H9 (cell line): ENCODE measurements around the gene MLANA. TPM values are rescaled to one million over a fixed set of nuclear protein-coding genes. Genes with fewer than 3 reads are reported as not detected.

ENCODE experiments used
- DNase-seq: peaks from one replicate; pipeline ENCODE4 v3.0.0-alpha.2; 2017
- H2AFZ ChIP-seq: one replicate; pipeline ENCODE4 v1.6.1; 2013; ENCODE audit warnings: mild to moderate bottlenecking, low read length, control low read depth, moderate library complexity
- H2AK5ac ChIP-seq: 2 replicates; pipeline ENCODE4 v1.6.1; 2013; ENCODE audit warnings: low read length, control low read depth, mixed read lengths; ENCODE audit not compliant: insufficient read length
- H2BK120ac ChIP-seq: one replicate; pipeline ENCODE4 v1.6.1; 2013; ENCODE audit warnings: low read depth, mild to moderate bottlenecking, low read length, control low read depth, inconsistent platforms; ENCODE audit not compliant: poor library complexity, severe bottlenecking
- H2BK12ac ChIP-seq: 2 replicates; pipeline ENCODE4 v1.6.1; 2013; ENCODE audit warnings: low read length, control low read depth, mixed read lengths, low read depth; ENCODE audit not compliant: insufficient read length
- H2BK15ac ChIP-seq: 2 replicates; pipeline ENCODE4 v1.6.1; 2013; ENCODE audit warnings: low read depth, low read length, control low read depth
- H2BK20ac ChIP-seq: one replicate; pipeline ENCODE4 v1.6.1; 2013; ENCODE audit warnings: low read depth, mild to moderate bottlenecking, low read length, control low read depth, inconsistent platforms; ENCODE audit not compliant: poor library complexity, severe bottlenecking
- H2BK5ac ChIP-seq: 2 replicates; pipeline ENCODE4 v1.6.1; 2013; ENCODE audit warnings: low read length, control low read depth, mixed read lengths; ENCODE audit not compliant: insufficient read length
- H3K14ac ChIP-seq: 2 replicates; pipeline ENCODE4 v1.6.1; 2013; ENCODE audit warnings: low read length, control low read depth; ENCODE audit not compliant: insufficient read depth
- H3K18ac ChIP-seq: 2 replicates; pipeline ENCODE4 v1.6.1; 2013; ENCODE audit warnings: low read depth, mild to moderate bottlenecking, mixed read lengths, low read length, control low read depth; ENCODE audit not compliant: insufficient read length
- H3K23ac ChIP-seq: 2 replicates; pipeline ENCODE4 v1.6.1; 2013; ENCODE audit warnings: low read length, control low read depth, mixed read lengths, low read depth; ENCODE audit not compliant: insufficient read length
- H3K23me2 ChIP-seq: 2 replicates; pipeline ENCODE4 v1.6.1; 2013; ENCODE audit warnings: low read depth, mild to moderate bottlenecking, mixed read lengths, low read length, control low read depth; ENCODE audit not compliant: insufficient read length, poor library complexity, severe bottlenecking
- H3K27ac ChIP-seq: 2 replicates; pipeline ENCODE4 v1.5.1; 2013; ENCODE audit warnings: low read length, control low read depth, mixed read lengths, low read depth; ENCODE audit not compliant: insufficient read length
- H3K27me3 ChIP-seq: 2 replicates; pipeline ENCODE4 v1.6.1; 2013; ENCODE audit warnings: low read length, control low read depth, inconsistent platforms; ENCODE audit not compliant: insufficient read depth
- H3K4ac ChIP-seq: 2 replicates; pipeline ENCODE4 v1.6.1; 2013; ENCODE audit warnings: low read depth, mild to moderate bottlenecking, control low read depth, inconsistent platforms, low read length, moderate library complexity
- H3K4me1 ChIP-seq: 2 replicates; pipeline ENCODE4 v1.6.1; 2013; ENCODE audit warnings: low read length, control low read depth, inconsistent platforms; ENCODE audit not compliant: insufficient read depth
- H3K4me2 ChIP-seq: 2 replicates; pipeline ENCODE4 v1.6.1; 2013; ENCODE audit warnings: low read length, control low read depth, mixed read lengths; ENCODE audit not compliant: insufficient read length, insufficient read depth
- H3K56ac ChIP-seq: 2 replicates; pipeline ENCODE4 v1.6.1; 2013; ENCODE audit warnings: low read depth, mild to moderate bottlenecking, mixed read lengths, low read length, control low read depth; ENCODE audit not compliant: insufficient read length
- H3K79me1 ChIP-seq: 2 replicates; pipeline ENCODE4 v1.6.1; 2013; ENCODE audit warnings: low read depth, mild to moderate bottlenecking, moderate library complexity, low read length, control low read depth, inconsistent platforms; ENCODE audit not compliant: insufficient read depth, poor library complexity, severe bottlenecking
- H3K79me2 ChIP-seq: 2 replicates; pipeline ENCODE4 v1.6.1; 2013; ENCODE audit warnings: low read length, control low read depth, inconsistent platforms; ENCODE audit not compliant: insufficient read depth
- H3K9ac ChIP-seq: 2 replicates; pipeline ENCODE4 v1.6.1; 2013; ENCODE audit warnings: low read length, control low read depth, mixed read lengths; ENCODE audit not compliant: insufficient read length; ENCODE audit errors: extremely low read depth
- H3K9me3 ChIP-seq: one replicate; pipeline ENCODE4 v1.6.1; 2013; ENCODE audit warnings: low read depth, low read length, inconsistent platforms; ENCODE audit not compliant: control insufficient read depth
- H3T11ph ChIP-seq: one replicate; pipeline ENCODE4 v1.6.1; 2013; ENCODE audit warnings: mild to moderate bottlenecking, low read length, control low read depth, inconsistent platforms
- H4K20me1 ChIP-seq: one replicate; pipeline ENCODE4 v1.6.1; 2013; ENCODE audit not compliant: control insufficient read depth, insufficient read length, insufficient read depth
- H4K5ac ChIP-seq: 2 replicates; pipeline ENCODE4 v1.6.1; 2013; ENCODE audit warnings: low read depth, mild to moderate bottlenecking, mixed read lengths, low read length, control low read depth; ENCODE audit not compliant: insufficient read length
- H4K8ac ChIP-seq: replicated peaks from 2 replicates; pipeline ENCODE4 v1.6.1; 2013; ENCODE audit warnings: low read length, control low read depth, mixed read lengths, low read depth; ENCODE audit not compliant: insufficient read length
- H4K91ac ChIP-seq: 2 replicates; pipeline ENCODE4 v1.6.1; 2013; ENCODE audit warnings: low read depth, mild to moderate bottlenecking, moderate library complexity, mixed read lengths, low read length, control low read depth; ENCODE audit not compliant: insufficient read length
- H3K27ac Mint-ChIP-seq, 3 experiments: 2 replicates in 2 of 3; 3 replicates in 1 of 3; pipeline ENCODE4 v1.8.0; 2020 to 2021; ENCODE audit warnings: mixed read lengths in 3 of 3, mild to moderate bottlenecking in 1 of 3, moderate library complexity in 1 of 3
- H3K27me3 Mint-ChIP-seq: 2 replicates; pipeline ENCODE4 v1.8.0; 2021; ENCODE audit warnings: low read depth, mild to moderate bottlenecking, moderate library complexity, mixed read lengths
- H3K36me3 Mint-ChIP-seq, 3 experiments: 2 replicates in 2 of 3; 3 replicates in 1 of 3; pipeline ENCODE4 v1.8.0; 2020 to 2021; ENCODE audit warnings: low read depth in 3 of 3, mixed read lengths in 3 of 3; ENCODE audit not compliant: insufficient read depth in 1 of 3
- H3K4me1 Mint-ChIP-seq, 2 experiments: 2 replicates each; pipeline ENCODE4 v1.8.0; 2020; ENCODE audit warnings: mixed read lengths in 2 of 2
- H3K4me3 Mint-ChIP-seq, 2 experiments: 2 replicates in 1 of 2; 3 replicates in 1 of 2; pipeline ENCODE4 v1.8.0; 2020 to 2021; ENCODE audit warnings: mild to moderate bottlenecking in 2 of 2, mixed read lengths in 2 of 2, moderate library complexity in 1 of 2
- H3K9me3 Mint-ChIP-seq, 2 experiments: 2 replicates in 1 of 2; 3 replicates in 1 of 2; pipeline ENCODE4 v1.8.0; 2020; ENCODE audit warnings: mild to moderate bottlenecking in 2 of 2, mixed read lengths in 2 of 2, moderate library complexity in 1 of 2
- WGBS: extraction: QIAGEN DNeasy Blood & Tissue Kit; methylation state at CpG from one replicate; pipeline ENCODE4 v1.1.7; 2013; ENCODE audit warnings: missing lambda C conversion rate, low lambda C conversion rate, mixed read lengths; ENCODE audit not compliant: insufficient read length; ENCODE audit errors: extremely low coverage; 5-methylcytosine and 5-hydroxymethylcytosine counted together
- total RNA-seq: library from RNA; stranded (reverse); gene quantifications from 2 replicates; pipeline ENCODE4 v1.2.1, GENCODE V29; 2021
- TF ChIP-seq, protein P1 (sequence below): fragments of 200-600 bp; sonication (generic); conservative IDR thresholded peaks from 3 replicates; pipeline ENCODE4 v1.8.0; 2021; ENCODE audit warnings: antibody characterized with exemption, mild to moderate bottlenecking

The MLANA gene
- total RNA-seq, 1 experiment from 2014 or later, result not detected

- no peak overlapping the region for H3K9ac ChIP-seq
- H3K23me2 ChIP-seq, result no peaks in the 10 kb centered on the region
- H3K27ac ChIP-seq, result no peak overlapping the region
- H4K5ac ChIP-seq, result no peak overlapping the region
- H3K79me1 ChIP-seq, result no peaks in the 10 kb centered on the region
- peaks cover 10 to 12% of the 10 kb centered on the region in 2 experiments for H3K4me1 Mint-ChIP-seq
- no CpG with 5 or more reads among the region's 2 CpGs for WGBS
- DNase-seq, result no peak
- H3K23ac ChIP-seq, result no peak overlapping the region
- H2AK5ac ChIP-seq, result no peak overlapping the region
- no peak overlapping the region for H3K27ac Mint-ChIP-seq
- TF ChIP-seq, protein P1, sequence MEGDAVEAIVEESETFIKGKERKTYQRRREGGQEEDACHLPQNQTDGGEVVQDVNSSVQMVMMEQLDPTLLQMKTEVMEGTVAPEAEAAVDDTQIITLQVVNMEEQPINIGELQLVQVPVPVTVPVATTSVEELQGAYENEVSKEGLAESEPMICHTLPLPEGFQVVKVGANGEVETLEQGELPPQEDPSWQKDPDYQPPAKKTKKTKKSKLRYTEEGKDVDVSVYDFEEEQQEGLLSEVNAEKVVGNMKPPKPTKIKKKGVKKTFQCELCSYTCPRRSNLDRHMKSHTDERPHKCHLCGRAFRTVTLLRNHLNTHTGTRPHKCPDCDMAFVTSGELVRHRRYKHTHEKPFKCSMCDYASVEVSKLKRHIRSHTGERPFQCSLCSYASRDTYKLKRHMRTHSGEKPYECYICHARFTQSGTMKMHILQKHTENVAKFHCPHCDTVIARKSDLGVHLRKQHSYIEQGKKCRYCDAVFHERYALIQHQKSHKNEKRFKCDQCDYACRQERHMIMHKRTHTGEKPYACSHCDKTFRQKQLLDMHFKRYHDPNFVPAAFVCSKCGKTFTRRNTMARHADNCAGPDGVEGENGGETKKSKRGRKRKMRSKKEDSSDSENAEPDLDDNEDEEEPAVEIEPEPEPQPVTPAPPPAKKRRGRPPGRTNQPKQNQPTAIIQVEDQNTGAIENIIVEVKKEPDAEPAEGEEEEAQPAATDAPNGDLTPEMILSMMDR, result no peak
- H3K79me2 ChIP-seq, result no peaks in the 10 kb centered on the region
- no peak overlapping the region for H3K14ac ChIP-seq
- no peak overlapping the region for H2BK12ac ChIP-seq
- no peak overlapping the region for H2AFZ ChIP-seq
- H2BK15ac ChIP-seq, result no peak overlapping the region
- no peak overlapping the region for H2BK120ac ChIP-seq
- H3K18ac ChIP-seq, result no peak overlapping the region
- no peak overlapping the region for H3K4me3 Mint-ChIP-seq
- no peak overlapping the region for H3K56ac ChIP-seq
- H3K9me3 Mint-ChIP-seq, result peaks cover 2 to 3% of the 10 kb centered on the region in 2 experiments; a peak in 2 of 5 replicates
- no peak overlapping the region for H4K8ac ChIP-seq
- peaks cover 5% of the 10 kb centered on the region for H3K27me3 Mint-ChIP-seq
- no peak overlapping the region for H2BK5ac ChIP-seq
- H3T11ph ChIP-seq, result no peak overlapping the region
- no peak overlapping the region for H3K4ac ChIP-seq
- no peak overlapping the region for H2BK20ac ChIP-seq
- no peaks in the 10 kb centered on the region for H3K9me3 ChIP-seq
- H3K36me3 Mint-ChIP-seq, result no peaks in the 10 kb centered on the region
- H4K20me1 ChIP-seq, result no peaks in the 10 kb centered on the region
- H3K4me2 ChIP-seq, result no peak overlapping the region
- 0 out of 2 replicates have a peak, but pooled peaks cover 4% of the 10 kb centered on the region for H3K4me1 ChIP-seq
- H4K91ac ChIP-seq, result no peak overlapping the region
- H3K27me3 ChIP-seq, result no peaks in the 10 kb centered on the region
These were observed 16.6 kb upstream of the MLANA start for GRCh38 chr9:5874048-5874447.
